ENCODE results near the gene ENDOV.

DNA sequence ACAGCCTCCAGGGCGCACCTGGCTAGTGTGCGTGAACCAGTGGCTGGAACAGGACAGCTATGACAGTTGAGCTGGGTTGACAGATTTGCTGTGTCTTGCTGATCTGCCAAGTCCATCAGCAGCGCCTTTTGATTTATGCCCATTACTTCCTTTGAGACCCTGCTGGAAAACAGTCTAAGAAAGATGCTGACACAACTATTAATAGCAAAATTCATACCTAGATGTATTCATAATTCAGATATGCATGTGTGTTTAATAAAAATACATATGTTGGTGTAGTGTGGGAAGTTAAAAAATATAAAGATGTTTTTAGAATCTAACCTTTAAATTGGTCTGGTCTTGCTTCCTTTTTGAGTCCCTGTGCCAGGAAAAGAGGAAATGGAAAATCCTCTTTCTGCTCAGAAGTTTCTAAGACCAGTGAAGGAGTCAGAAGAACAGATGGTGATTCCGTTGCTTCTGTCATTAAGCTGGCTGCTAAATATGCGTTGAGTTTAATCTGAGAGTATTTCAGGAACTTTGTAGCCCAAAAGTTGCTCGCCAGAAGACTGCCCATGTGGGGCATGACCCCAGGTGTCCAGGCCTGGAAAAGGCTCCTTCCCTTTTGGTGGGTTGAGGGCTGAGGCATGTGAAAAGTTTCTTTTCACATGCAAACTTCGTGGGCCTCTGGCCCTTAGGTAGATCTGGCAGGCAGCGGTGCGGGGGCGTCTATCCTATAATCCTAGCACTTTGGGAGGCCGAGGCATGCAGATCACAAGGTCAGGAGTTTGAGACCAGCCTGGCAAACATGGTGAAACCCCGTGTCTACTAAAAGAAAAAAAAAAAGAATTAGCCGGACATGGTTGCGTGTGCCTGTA, 40.0 kb upstream of the ENDOV start:
- TF ChIP-seq SUZ12 (IDR thresholded peaks at IDR 0.05) = no peak
- TF ChIP-seq SP1 (IDR thresholded peaks at IDR 0.05) = no peak
- no peak for TF ChIP-seq FOXK2 (IDR thresholded peaks at IDR 0.05)
- TF ChIP-seq FOXM1 (IDR thresholded peaks at IDR 0.05; ENCODE audit: borderline replicate concordance) = no peak
